ENCODE measurements around the gene PRKCB.

DNA sequence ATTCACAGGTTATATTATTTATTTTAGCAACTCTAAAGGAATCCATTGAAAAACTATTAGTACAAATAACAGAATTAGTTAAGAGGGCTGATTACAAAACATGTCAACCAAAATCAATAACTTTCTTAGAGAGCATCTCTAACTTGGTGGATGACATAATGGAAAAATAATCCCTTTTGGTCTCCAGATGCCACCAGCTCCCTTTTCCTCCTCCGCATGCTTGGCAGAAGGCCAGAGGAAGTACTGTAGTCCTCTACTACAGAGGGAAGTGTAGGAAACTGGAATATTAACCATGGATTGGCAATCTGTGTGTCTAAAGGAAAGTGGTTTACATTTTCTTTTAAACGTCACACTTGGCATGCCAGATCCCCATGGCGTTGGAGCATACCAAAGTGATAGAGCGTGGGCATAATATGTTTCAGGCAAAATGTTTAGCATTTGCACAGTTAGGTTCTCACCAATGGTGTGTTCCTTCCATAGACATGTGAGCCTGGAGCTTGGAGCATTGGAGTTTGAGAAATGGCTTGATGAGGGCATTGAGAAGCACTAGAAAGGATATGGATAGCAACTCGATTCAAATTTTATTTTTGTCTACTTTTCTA lies 106.3 kb downstream of the PRKCB start:
- TF ChIP-seq TCF7L2 (IDR thresholded peaks at IDR 0.05; ENCODE audit: borderline replicate concordance, low read depth, low read length) (no peak), CTCF (tag by site-specific recombination; IDR thresholded peaks at IDR 0.05) (no peak), ZNF184 (tag by site-specific recombination; IDR thresholded peaks at IDR 0.05) (0 out of 2 replicates have a peak, but pooled peaks have one; percentile 50), ZBTB1 (tag by site-specific recombination; IDR thresholded peaks at IDR 0.05) (no peak), BCL11A (tag by site-specific recombination; IDR thresholded peaks at IDR 0.05; ENCODE audit: low read depth) (no peak)
- TF ChIP-seq, protein P1, sequence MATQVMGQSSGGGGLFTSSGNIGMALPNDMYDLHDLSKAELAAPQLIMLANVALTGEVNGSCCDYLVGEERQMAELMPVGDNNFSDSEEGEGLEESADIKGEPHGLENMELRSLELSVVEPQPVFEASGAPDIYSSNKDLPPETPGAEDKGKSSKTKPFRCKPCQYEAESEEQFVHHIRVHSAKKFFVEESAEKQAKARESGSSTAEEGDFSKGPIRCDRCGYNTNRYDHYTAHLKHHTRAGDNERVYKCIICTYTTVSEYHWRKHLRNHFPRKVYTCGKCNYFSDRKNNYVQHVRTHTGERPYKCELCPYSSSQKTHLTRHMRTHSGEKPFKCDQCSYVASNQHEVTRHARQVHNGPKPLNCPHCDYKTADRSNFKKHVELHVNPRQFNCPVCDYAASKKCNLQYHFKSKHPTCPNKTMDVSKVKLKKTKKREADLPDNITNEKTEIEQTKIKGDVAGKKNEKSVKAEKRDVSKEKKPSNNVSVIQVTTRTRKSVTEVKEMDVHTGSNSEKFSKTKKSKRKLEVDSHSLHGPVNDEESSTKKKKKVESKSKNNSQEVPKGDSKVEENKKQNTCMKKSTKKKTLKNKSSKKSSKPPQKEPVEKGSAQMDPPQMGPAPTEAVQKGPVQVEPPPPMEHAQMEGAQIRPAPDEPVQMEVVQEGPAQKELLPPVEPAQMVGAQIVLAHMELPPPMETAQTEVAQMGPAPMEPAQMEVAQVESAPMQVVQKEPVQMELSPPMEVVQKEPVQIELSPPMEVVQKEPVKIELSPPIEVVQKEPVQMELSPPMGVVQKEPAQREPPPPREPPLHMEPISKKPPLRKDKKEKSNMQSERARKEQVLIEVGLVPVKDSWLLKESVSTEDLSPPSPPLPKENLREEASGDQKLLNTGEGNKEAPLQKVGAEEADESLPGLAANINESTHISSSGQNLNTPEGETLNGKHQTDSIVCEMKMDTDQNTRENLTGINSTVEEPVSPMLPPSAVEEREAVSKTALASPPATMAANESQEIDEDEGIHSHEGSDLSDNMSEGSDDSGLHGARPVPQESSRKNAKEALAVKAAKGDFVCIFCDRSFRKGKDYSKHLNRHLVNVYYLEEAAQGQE (tag by site-specific recombination; IDR thresholded peaks at IDR 0.05) = no peak

Measured in HEK293 (cell line).